Measurements from ENCODE around the gene FAM240B.

DNA sequence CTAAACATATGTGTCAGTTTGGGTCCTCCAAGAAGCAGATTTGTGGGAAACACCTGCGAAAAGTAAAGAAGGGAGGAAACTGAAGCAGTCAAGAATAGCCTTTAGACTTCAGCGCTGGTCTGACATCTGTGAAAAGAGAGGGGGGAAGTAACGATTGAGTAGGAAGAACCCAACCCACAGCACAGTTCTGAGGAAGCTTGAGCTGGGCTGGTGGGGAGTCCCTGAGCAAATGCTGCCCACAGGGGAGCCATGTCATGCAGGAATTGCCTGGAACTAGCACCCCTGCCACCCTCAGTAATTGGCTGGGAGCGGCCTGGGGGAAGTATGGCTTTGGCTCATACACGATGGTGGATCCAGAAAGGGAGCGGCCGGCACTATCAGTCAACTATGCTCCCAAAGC lies 20.6 kb downstream of the FAM240B start:
- TF ChIP-seq POLR2A (IDR thresholded peaks at IDR 0.05; ENCODE audit: low read depth, low read length) (no peak), HCFC1 (IDR thresholded peaks at IDR 0.05; ENCODE audit: low read length) (no peak), BRCA1 (IDR thresholded peaks at IDR 0.05; ENCODE audit: low read depth, low read length) (no peak), EZH2 (IDR thresholded peaks at IDR 0.05; ENCODE audit: borderline replicate concordance, control insufficient read depth, low read depth, low read length) (no peak), SP1 (IDR thresholded peaks at IDR 0.05; ENCODE audit: low read depth, low read length) (no peak), ASH2L (IDR thresholded peaks at IDR 0.05; ENCODE audit: borderline replicate concordance, low read depth) (no peak), STAT3 (IDR thresholded peaks at IDR 0.05; ENCODE audit: low read depth, low read length) (no peak), ZNF274 (IDR thresholded peaks at IDR 0.05; ENCODE audit: insufficient read depth, insufficient read length) (no peak), SUPT20H (IDR thresholded peaks at IDR 0.05; ENCODE audit: borderline replicate concordance, control insufficient read depth, low read depth, low read length) (no peak)
- TF ChIP-seq, protein P1, sequence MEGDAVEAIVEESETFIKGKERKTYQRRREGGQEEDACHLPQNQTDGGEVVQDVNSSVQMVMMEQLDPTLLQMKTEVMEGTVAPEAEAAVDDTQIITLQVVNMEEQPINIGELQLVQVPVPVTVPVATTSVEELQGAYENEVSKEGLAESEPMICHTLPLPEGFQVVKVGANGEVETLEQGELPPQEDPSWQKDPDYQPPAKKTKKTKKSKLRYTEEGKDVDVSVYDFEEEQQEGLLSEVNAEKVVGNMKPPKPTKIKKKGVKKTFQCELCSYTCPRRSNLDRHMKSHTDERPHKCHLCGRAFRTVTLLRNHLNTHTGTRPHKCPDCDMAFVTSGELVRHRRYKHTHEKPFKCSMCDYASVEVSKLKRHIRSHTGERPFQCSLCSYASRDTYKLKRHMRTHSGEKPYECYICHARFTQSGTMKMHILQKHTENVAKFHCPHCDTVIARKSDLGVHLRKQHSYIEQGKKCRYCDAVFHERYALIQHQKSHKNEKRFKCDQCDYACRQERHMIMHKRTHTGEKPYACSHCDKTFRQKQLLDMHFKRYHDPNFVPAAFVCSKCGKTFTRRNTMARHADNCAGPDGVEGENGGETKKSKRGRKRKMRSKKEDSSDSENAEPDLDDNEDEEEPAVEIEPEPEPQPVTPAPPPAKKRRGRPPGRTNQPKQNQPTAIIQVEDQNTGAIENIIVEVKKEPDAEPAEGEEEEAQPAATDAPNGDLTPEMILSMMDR (IDR thresholded peaks at IDR 0.05 in 2 of 3, conservative IDR thresholded peaks at IDR 0.05 in 1 of 3; ENCODE audit: control insufficient read depth in 2 of 3, extremely low read depth in 1 of 3, insufficient read depth in 1 of 3, low read depth in 3 of 3, low read length in 3 of 3): no peak
- TF ChIP-seq, protein P2, sequence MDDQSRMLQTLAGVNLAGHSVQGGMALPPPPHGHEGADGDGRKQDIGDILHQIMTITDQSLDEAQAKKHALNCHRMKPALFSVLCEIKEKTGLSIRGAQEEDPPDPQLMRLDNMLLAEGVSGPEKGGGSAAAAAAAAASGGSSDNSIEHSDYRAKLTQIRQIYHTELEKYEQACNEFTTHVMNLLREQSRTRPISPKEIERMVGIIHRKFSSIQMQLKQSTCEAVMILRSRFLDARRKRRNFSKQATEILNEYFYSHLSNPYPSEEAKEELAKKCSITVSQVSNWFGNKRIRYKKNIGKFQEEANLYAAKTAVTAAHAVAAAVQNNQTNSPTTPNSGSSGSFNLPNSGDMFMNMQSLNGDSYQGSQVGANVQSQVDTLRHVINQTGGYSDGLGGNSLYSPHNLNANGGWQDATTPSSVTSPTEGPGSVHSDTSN (IDR thresholded peaks at IDR 0.05; ENCODE audit: insufficient replicate concordance, low read depth, low read length): no peak
